Measurements from ENCODE around the gene FRMD7.

FRMD7 gene

DNA sequence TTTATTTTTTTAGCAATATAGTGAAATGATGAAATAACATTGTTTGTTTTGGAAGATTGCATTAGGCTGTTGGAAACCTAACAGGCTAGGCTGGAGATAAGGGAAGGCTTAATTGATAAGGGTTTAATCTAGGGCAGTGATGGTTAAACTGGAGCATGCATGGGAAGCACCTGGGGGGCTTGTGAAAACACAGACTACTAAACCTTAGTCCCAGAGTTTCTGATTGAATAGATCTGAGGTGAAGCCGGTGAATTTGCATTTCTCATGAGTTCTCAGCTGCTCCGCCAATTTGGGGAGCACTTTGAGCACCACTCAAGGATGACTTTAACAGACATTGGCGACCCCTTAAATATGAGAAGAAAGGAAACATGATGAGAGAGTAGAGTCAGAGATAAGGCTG is 93.2 kb downstream of the FRMD7 start:
- DNase-seq (ENCODE audit: low read depth) = no peak

DNA sequence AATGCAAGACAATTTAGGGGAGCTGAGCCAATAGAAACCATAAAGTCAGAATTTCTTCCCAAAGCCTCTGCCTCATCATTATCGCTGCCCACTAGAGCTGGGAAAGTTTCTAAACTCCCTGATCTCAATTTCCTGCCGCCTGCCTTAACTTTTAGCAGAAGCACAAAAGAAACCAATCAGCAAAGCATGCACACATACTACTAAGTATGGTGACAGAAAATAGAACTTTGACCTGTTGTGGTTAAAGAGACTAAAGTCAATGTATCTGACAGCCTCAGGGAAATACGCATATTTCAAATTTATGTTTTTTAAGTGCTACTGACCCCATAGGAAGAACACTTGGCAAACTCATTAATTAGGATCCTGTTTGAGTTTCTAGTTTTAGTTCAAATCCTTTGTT is 94.7 kb downstream of the FRMD7 start:
- DNase-seq (ENCODE audit: low read depth) = no peak

DNA sequence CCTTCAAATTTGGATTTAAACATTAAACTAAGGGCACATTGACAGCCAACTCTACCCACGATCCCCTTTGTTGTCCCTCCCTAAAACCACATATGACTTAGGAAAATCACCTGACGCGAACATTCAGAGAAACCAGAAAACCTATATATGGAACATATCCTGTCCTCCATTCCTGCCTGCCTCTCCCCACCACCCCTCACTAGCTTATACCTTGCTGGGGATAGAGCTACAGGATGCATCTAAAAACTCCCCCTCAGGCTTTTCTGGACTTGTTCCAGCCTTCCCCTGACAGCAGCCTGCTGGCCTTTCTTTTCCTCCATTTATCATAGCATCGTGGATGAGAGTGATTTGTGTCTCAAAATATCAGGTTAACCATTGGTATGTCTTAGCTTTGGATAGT is 96.0 kb downstream of the FRMD7 start:
- no peak for DNase-seq (ENCODE audit: low read depth)

DNA sequence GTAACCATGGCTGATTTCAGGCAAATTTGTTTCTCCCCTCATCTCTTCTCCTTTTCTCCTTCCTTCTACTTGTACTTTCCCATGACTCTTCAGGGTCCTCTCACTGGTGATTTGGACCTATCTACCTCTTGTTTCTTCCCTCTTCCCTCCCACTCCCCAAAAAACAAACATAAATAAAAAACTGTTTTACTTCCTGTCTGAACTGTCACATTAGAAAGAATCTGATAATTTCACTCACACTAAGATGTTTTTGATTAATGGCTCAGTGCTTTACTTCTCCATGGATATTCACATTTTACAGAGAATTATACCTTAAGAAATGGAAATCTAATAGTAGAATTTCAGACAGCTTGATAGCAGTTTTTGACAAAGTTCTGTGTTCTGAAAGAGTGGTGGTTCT is 97.6 kb downstream of the FRMD7 start:
- no peak for DNase-seq (ENCODE audit: low read depth)
